H1 (cell line): ENCODE data around the gene ZNF665. TPM values are rescaled to one million over a fixed set of nuclear protein-coding genes. Genes with fewer than 3 reads are reported as not detected.
"Not testable (repeated sequence)": the region's sequence is repeated elsewhere in the genome, so short reads cannot be mapped to it uniquely, and the experiment has no call there.

Source experiments
- CTCF ChIA-PET: fragments of 300-600 bp; sonication (Branson Sonifier 250); formaldehyde crosslinking; loops from one replicate; lab custom pipeline; 2021; ENCODE audit not compliant: partially characterized antibody; lab: Charles Lee
- POLR2A ChIA-PET: fragments of 300-600 bp; sonication (Branson Sonifier 250); formaldehyde crosslinking; loops from one replicate; lab custom pipeline; 2021; ENCODE audit warnings: inconsistent platforms; ENCODE audit not compliant: partially characterized antibody; lab: Charles Lee
- DNase-seq, 2 experiments: peaks; one replicate each; pipeline versions ENCODE4 v3.0.0 to v3.0.0-alpha.2; 2010 to 2022; ENCODE audit warnings: low spot score in 2 of 2, low read depth in 1 of 2, mixed read lengths in 1 of 2
- FAIRE-seq: peaks from 2 replicates; lab custom pipeline; 2011; peaks lifted over from hg19 to GRCh38; lab: Jason Lieb, UNC
- H2AFZ ChIP-seq: 2 replicates; pipeline ENCODE4 v1.8.1; 2012; ENCODE audit warnings: low read length, inconsistent platforms
- H2AK5ac ChIP-seq: 2 replicates; pipeline ENCODE4 v1.6.1; 2013; ENCODE audit warnings: low read depth, low read length
- H2BK120ac ChIP-seq: replicated peaks from 2 replicates; pipeline ENCODE3; 2013; ENCODE audit warnings: low read depth, low read length, inconsistent platforms
- H2BK12ac ChIP-seq: 2 replicates; pipeline ENCODE4 v1.6.1; 2013; ENCODE audit warnings: low read depth, low read length
- H2BK15ac ChIP-seq: 2 replicates; pipeline ENCODE4 v1.6.1; 2013; ENCODE audit warnings: low read length
- H2BK20ac ChIP-seq: 2 replicates; pipeline ENCODE4 v1.6.1; 2013; ENCODE audit warnings: low read length
- H2BK5ac ChIP-seq: 2 replicates; pipeline ENCODE4 v1.6.1; 2013; ENCODE audit warnings: low read depth, low read length
- H3K14ac ChIP-seq: 2 replicates; pipeline ENCODE4 v1.6.1; 2013; ENCODE audit warnings: inconsistent platforms; ENCODE audit not compliant: insufficient read length
- H3K18ac ChIP-seq: 2 replicates; pipeline ENCODE4 v1.6.1; 2013; ENCODE audit warnings: low read length; ENCODE audit errors: extremely low read depth
- H3K23ac ChIP-seq: 2 replicates; pipeline ENCODE4 v1.6.1; 2013; ENCODE audit warnings: inconsistent platforms; ENCODE audit not compliant: insufficient read length
- H3K23me2 ChIP-seq: 2 replicates; pipeline ENCODE4 v1.6.1; 2013; ENCODE audit warnings: low read depth, low read length
- H3K27ac ChIP-seq: 2 replicates; pipeline ENCODE4 v1.6.1; 2011; ENCODE audit warnings: low read depth, low read length, inconsistent platforms
- H3K27me3 ChIP-seq, 4 experiments: replicated peaks in 1 of 4; 1 replicate in 1 of 4; 2 replicates in 3 of 4; pipeline versions ENCODE4 v1.6.1 to v1.8.1; 2011 to 2013; ENCODE audit warnings: low read length in 3 of 4, mild to moderate bottlenecking in 3 of 4, inconsistent platforms in 2 of 4, mixed read lengths in 2 of 4, moderate library complexity in 1 of 4; ENCODE audit not compliant: control insufficient read depth in 3 of 4, insufficient read depth in 3 of 4; ENCODE audit errors: extremely low read depth in 1 of 4
- H3K36me3 ChIP-seq, 4 experiments: 2 replicates each; pipeline versions ENCODE4 v1.6.1 to v1.8.1; 2011 to 2013; ENCODE audit warnings: mild to moderate bottlenecking in 4 of 4, low read length in 3 of 4, moderate library complexity in 2 of 4, control low read depth in 1 of 4, inconsistent platforms in 1 of 4; ENCODE audit not compliant: insufficient read depth in 4 of 4, control insufficient read depth in 2 of 4
- H3K4ac ChIP-seq: replicated peaks from 2 replicates; pipeline ENCODE3; 2013; ENCODE audit warnings: low read length, low read depth, mixed read lengths, inconsistent platforms; ENCODE audit not compliant: insufficient read length
- H3K4me1 ChIP-seq, 4 experiments: replicated peaks in 1 of 4; 1 replicate in 1 of 4; 2 replicates in 3 of 4; pipeline versions ENCODE4 v1.6.1 to v1.8.1; 2011 to 2013; ENCODE audit warnings: low read length in 3 of 4, inconsistent platforms in 2 of 4, mixed read lengths in 1 of 4; ENCODE audit not compliant: insufficient read depth in 4 of 4, control insufficient read depth in 3 of 4
- H3K4me2 ChIP-seq, 2 experiments: 2 replicates each; pipeline versions ENCODE4 v1.6.1 to v1.8.1; 2011 to 2013; ENCODE audit warnings: low read depth in 2 of 2, low read length in 2 of 2, control low read depth in 1 of 2, inconsistent platforms in 1 of 2, mild to moderate bottlenecking in 1 of 2; ENCODE audit not compliant: insufficient read depth in 1 of 2
- H3K4me3 ChIP-seq, 4 experiments: fragments of 200-600, 300-600 bp in 1 of 4; sonication (generic), shearing (Covaris generic), sonication (Bioruptor Twin) in 1 of 4; 2 replicates each; pipeline versions ENCODE4 v1.5.1 to v1.8.1; 2011 to 2016; ENCODE audit warnings: low read length in 4 of 4, low read depth in 3 of 4, control low read depth in 2 of 4, inconsistent platforms in 2 of 4, mild to moderate bottlenecking in 2 of 4, mixed read lengths in 1 of 4, moderate library complexity in 1 of 4; ENCODE audit not compliant: insufficient read depth in 2 of 4; ENCODE audit errors: extremely low read depth in 1 of 4
- H3K56ac ChIP-seq: replicated peaks from 2 replicates; pipeline ENCODE3; 2013; ENCODE audit warnings: low read depth, mild to moderate bottlenecking, mixed read lengths, low read length, inconsistent platforms; ENCODE audit not compliant: insufficient read length
- H3K79me1 ChIP-seq: 2 replicates; pipeline ENCODE4 v1.6.1; 2013; ENCODE audit warnings: low read depth, low read length, control low read depth
- H3K79me2 ChIP-seq, 2 experiments: 2 replicates each; pipeline versions ENCODE4 v1.6.1 to v1.8.1; 2012 to 2013; ENCODE audit warnings: low read length in 2 of 2, mild to moderate bottlenecking in 2 of 2, inconsistent platforms in 1 of 2; ENCODE audit not compliant: insufficient read depth in 2 of 2, control insufficient read depth in 1 of 2
- H3K9ac ChIP-seq, 4 experiments: replicated peaks in 1 of 4; 1 replicate in 1 of 4; 2 replicates in 3 of 4; pipeline versions ENCODE4 v1.6.1 to v1.8.1; 2011 to 2013; ENCODE audit warnings: low read depth in 3 of 4, low read length in 3 of 4, control low read depth in 2 of 4, mild to moderate bottlenecking in 2 of 4, moderate library complexity in 2 of 4, inconsistent platforms in 1 of 4; ENCODE audit errors: extremely low read depth in 1 of 4
- H3K9me3 ChIP-seq, 2 experiments: 2 replicates each; pipeline versions ENCODE4 v1.6.1 to v1.8.1; 2012 to 2013; ENCODE audit warnings: mild to moderate bottlenecking in 2 of 2, moderate library complexity in 2 of 2, control low read depth in 1 of 2, inconsistent platforms in 1 of 2, low read depth in 1 of 2, low read length in 1 of 2, mixed read lengths in 1 of 2; ENCODE audit not compliant: insufficient read depth in 2 of 2
- H4K20me1 ChIP-seq, 2 experiments: replicated peaks in 1 of 2; 2 replicates each; pipeline versions ENCODE3 to v1.8.1; 2011 to 2013; ENCODE audit warnings: inconsistent platforms in 2 of 2, low read length in 2 of 2, mild to moderate bottlenecking in 1 of 2; ENCODE audit not compliant: insufficient read depth in 2 of 2, control insufficient read depth in 1 of 2
- H4K5ac ChIP-seq: 2 replicates; pipeline ENCODE4 v1.6.1; 2013; ENCODE audit warnings: low read length, low read depth, mixed read lengths, inconsistent platforms; ENCODE audit not compliant: insufficient read length
- H4K8ac ChIP-seq: 2 replicates; pipeline ENCODE4 v1.8.0; 2013; ENCODE audit warnings: mild to moderate bottlenecking, moderate library complexity, low read length, inconsistent platforms; ENCODE audit not compliant: insufficient read depth; ENCODE audit errors: extremely low read depth
- H4K91ac ChIP-seq: replicated peaks from 2 replicates; pipeline ENCODE3; 2013; ENCODE audit warnings: low read length, mixed read lengths, inconsistent platforms; ENCODE audit not compliant: insufficient read length
- WGBS, 2 experiments: shearing (Covaris generic) in 1 of 2; methylation state at CpG; one replicate each; pipeline versions ENCODE4 v1.1.6 to v1.1.7; 2013 to 2015; ENCODE audit warnings: low lambda C conversion rate in 2 of 2, mixed read lengths in 2 of 2, inconsistent platforms in 1 of 2, low coverage in 1 of 2, missing lambda C conversion rate in 1 of 2; ENCODE audit not compliant: insufficient replicate concordance in 2 of 2, insufficient coverage in 1 of 2, insufficient read length in 1 of 2; ENCODE audit errors: extremely low coverage in 1 of 2, missing lambda C conversion rate in 1 of 2; 5-methylcytosine and 5-hydroxymethylcytosine counted together
- polyA plus RNA-seq, 7 experiments: library from polyadenylated mRNA; depleted of rRNA in 3 of 7; stranded (reverse) in 5 of 7; unstranded in 2 of 7; fragments of >200 nt in 5 of 7; fragments of 200-250 nt in 2 of 7; gene quantifications; 1 replicate in 5 of 7; 2 replicates in 1 of 7; 4 replicates in 1 of 7; pipeline versions ENCODE4 v1.2.1 to v1.2.3, GENCODE V29; 2011 to 2013; ENCODE audit warnings: missing spikeins in 2 of 7, mixed read lengths in 2 of 7
- total RNA-seq: library from RNA; stranded (reverse); fragmentation: NEBNext Ultra II Directional; extraction: Animal tissue kit (Norgen Biotek cat#: 25700); gene quantifications from 2 replicates; pipeline ENCODE4 v1.2.1, GENCODE V29; 2021

Gene ZNF665
- total and polyA plus RNA-seq, 2 of the 8 experiments (the other 6 are each of a cell fraction or from before 2014, with no cell fraction given): 2.4 to 6.4 TPM

DNA sequence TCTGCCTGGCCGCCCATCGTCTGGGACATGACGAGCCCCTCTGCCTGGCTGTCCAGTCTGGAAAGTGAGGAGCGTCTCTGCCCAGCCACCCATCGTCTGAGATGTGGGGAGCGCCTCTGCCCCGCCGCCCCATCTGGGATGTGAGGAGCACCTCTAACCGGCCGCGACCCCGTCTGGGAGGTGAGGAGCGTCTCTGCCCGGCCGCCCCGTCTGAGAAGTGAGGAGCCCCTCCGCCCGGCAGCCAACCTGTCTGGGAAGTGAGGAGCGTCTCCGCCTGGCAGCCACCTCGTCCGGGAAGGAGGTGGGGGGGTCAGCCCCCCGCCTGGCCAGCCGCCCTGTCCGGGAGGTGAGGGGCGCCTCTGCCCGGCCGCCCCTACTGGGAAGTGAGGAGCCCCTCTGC is 29.6 kb upstream of the ZNF665 start:
- H2BK5ac ChIP-seq, CTCF ChIA-PET, H3K36me3 ChIP-seq, FAIRE-seq, H4K20me1 ChIP-seq, H3K14ac ChIP-seq, H3K4me2 ChIP-seq, H2BK120ac ChIP-seq, H3K27ac ChIP-seq, H3K27me3 ChIP-seq, H3K4me3 ChIP-seq, H2BK15ac ChIP-seq, H3K79me2 ChIP-seq, H3K4me1 ChIP-seq, H2AFZ ChIP-seq, H3K23me2 ChIP-seq, H4K5ac ChIP-seq, H3K4ac ChIP-seq, H4K91ac ChIP-seq, H2BK12ac ChIP-seq, H4K8ac ChIP-seq, H3K56ac ChIP-seq, H2BK20ac ChIP-seq, H3K23ac ChIP-seq, H2AK5ac ChIP-seq, H3K9ac ChIP-seq, H3K18ac ChIP-seq, H3K79me1 ChIP-seq, DNase-seq, POLR2A ChIA-PET: not testable (repeated sequence)
- peaks cover 33 to 75% of the 10 kb centered on the region in 2 experiments for H3K9me3 ChIP-seq
- 100% methylated on average over 2 of the region's 28 CpGs; no CpG with 5 or more reads in 1 of the 2 experiments for WGBS, 2 experiments
